HG02840 (cell line): Measurements from ENCODE around the gene BAZ2A.
"Not testable (repeated sequence)": the region's sequence is repeated elsewhere in the genome, so short reads cannot be mapped to it uniquely, and the experiment has no call there.

ENCODE experiments used
- ATAC-seq: cut with Tn5 transposase; IDR thresholded peaks from one replicate; pipeline ENCODE4 v1.9.1; 2021; ENCODE audit warnings: mild to moderate bottlenecking, moderate library complexity, moderate number of reproducible peaks; ENCODE audit not compliant: unreplicated experiment, low FRiP score

The BAZ2A gene

GRCh38 chr12:56599797-56600196, 30.3 kb downstream of the BAZ2A start:
- ATAC-seq: no peak

DNA sequence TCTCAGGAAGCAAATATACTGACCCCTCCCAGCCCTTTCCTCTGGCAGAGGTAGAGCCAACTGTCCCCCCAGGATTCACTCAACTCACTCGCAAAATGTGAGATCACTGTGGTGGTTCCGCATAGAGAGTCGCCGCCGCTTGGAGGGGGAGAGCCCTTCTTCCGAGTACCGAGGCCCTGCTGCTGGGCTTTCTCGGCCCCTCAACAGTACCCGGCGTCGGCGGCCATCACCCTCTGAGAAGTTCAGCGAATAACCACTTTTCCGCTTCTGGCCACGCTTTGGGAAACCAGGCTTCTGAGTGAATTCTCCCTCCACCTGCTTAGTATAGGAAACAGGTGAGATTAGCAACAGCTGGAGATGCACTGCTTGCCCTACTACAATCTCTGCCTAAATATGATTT, 31.1 kb downstream of the BAZ2A start:
- ATAC-seq: no peak

- ATAC-seq: no peak
Measured at GRCh38 chr12:56596815-56597214, 33.3 kb downstream of the BAZ2A start.

DNA sequence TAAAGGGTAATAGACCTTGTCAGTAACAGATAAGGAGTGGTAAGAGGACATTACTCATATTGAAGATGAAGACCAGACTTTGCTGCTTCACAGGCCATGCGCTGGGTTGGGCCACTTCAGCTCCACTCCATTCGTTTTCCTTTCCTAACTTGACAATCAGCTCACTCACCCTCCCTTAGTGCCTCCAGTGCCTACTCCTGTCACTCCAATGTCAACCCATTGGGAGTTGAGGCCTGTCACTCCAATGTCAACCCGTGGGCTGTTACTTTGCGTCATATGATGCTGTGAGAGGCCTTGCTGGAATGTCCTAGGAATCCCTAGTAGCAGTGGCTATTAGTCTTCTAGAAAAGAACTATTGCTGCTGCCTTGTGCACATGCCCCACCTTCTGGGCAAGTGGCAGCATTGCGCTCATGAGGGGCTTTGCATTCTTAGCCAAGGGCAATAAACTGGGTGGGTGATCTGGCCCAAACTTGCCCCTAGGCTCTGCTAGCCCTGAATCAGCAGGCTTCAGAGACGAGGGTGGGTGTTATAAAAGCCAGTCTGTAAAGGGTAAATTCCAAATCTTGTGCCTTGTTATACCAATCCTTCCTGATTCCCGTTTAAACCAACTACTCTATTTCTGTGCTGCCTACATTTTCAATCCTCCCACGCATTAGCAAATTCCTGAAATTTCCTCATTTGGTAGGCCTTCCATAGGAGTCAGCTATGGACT, 36.1 kb downstream of the BAZ2A start:
- no peak for ATAC-seq

DNA sequence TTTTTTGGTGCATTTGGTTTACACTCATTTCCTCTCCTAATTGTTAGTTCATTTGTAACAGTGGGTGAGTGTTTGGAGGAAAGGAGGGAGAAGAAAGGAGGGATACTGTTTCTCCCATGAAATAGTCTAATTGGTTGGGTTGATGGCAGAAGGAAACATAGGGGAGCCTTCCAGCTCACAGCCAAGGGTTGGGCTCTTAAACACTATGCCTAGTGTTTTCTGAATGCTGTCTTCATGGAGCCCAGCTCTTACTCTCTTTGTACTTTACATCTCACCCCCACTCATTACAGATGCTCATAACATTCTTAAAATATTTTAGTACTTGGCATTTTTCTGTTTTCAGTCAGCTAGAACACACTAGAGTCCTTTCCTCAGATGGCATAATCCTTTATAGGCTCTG, 38.2 kb downstream of the BAZ2A start:
- no peak for ATAC-seq

- ATAC-seq: no peak
Measured at GRCh38 chr12:56591126-56591525, 39.0 kb downstream of the BAZ2A start.

GRCh38 chr12:56590237-56590830, 39.8 kb downstream of the BAZ2A start:
- no peak for ATAC-seq

- ATAC-seq: no peak
Measured at GRCh38 chr12:56589783-56590182, 40.3 kb downstream of the BAZ2A start.

DNA sequence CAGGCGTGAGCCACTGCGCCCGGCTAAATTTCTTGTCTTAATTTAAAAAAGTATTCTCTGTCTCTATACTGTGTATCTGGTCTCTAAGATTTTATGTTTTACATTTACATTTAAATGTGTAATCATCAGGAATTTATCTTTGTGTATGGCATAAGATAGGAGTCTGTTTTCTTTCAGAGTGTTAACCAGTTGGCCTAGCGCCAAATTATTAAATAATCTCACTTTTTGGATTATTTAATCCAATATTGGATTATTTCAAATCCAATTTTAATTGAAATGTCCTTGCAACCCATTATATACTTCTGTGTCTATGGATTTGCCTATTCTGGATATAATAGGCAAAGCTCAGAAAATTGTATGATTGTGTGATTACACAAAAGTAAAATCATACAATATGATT, 45.0 kb downstream of the BAZ2A start:
- ATAC-seq: no peak

GRCh38 chr12:56581418-56582145, 48.5 kb downstream of the BAZ2A start:
- no peak for ATAC-seq

DNA sequence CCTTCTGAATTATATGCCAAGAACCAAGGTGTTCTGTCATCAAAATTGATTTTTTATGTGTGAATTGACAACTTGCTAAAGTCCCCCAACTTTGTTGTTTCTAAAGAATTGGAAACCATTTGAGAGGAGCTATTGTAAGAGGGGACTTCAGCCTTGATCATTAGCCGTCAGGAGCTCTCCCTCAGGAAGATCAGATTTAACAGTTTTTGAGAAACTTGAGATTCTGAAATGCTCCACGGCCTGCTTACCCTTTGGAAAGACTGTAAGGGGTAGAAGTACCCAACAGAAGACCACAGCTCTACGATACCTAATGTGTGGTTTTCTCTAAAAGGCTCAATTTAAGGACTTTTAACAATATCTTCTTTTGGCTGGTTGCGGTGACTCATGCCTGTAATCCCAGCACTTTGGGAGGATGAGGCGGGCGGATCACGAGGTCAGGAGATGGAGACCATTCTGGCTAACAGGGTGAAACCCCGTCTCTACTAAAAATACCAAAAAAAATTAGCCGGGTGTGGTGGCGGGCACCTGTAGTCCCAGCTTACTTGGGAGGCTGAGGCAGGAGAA, 51.1 kb downstream of the BAZ2A start:
- ATAC-seq: no peak

- not testable (repeated sequence) for ATAC-seq
Measured at GRCh38 chr12:56577248-56577647, 52.9 kb downstream of the BAZ2A start.

DNA sequence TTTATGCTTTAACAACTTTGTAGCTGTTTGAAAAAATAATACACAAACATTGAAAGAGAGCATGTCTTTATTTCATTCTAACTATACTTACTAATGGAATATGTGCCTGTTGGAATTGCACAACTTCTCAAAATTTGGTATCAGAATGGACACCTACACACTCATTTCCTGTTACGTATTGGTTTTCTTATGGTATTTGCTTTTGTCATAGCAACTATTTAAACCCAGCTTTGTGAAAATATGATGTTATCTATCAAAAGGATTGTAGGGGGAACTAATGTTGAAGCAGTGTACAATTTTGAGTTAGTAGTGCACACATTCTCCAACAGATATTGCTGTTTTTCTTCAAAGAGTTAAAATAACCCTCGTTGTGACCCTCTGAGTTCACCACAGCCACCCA, 55.9 kb downstream of the BAZ2A start:
- no peak for ATAC-seq

GRCh38 chr12:56572288-56572687, 57.8 kb downstream of the BAZ2A start:
- no peak for ATAC-seq

DNA sequence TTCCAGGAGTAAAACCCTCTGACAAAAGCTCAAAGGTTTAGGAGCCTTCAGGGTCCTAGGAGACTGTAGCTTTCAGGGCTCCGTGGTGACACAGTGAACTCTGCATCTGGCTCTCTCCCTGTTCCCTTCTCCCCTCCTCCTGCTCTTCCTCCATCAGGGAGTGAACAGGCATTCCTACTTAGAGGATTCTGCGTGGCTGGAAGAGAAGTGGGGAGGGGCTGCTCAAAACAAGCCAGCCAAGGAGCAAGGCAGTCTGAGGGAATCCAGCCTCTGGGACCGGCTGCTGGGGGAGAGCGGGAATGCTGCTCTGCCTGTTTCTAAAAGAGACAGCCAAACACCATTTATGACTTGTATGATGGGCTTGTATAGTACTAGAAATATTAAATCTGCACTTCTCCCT, 59.0 kb downstream of the BAZ2A start:
- no peak for ATAC-seq

DNA sequence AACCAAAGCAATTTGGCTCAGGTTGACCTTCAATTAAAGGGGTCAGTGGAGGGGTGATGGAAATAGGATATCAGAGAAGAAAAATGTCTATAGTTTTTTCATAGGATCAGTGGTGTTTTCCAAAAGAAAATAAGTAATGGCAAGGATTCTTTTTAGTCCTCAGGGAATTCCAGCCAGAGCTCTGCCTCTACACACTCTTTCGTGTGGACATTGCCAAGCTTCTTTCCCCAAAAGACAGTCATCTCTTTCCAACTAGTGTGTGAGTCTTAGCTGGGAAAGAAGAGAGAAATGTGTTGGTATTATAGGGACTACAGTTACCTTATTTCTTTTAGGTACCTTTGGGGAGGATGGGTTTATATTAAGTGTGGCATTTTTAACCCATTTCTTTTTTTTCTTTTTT, 62.0 kb downstream of the BAZ2A start:
- no peak for ATAC-seq

- ATAC-seq: no peak
Measured at GRCh38 chr12:56565510-56566101, 64.5 kb downstream of the BAZ2A start.

DNA sequence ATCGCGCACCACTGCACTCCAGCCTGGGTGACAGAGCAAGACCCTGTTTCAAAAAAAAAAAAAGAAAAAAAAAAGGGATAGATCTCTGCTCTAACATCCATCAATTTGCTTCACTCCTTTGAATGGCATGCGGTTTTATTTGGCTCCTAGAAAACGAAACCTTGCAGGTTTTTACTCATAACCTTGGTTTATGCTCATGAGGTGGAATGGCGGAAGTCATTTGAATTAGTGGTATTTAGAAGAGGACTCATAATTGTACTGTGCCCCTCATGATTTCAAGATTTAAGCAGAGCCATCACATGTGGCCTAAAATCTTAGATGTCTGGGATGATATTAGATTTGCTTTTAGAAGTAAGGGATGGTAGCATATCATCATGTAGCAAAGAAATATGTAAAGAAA, 79.1 kb downstream of the BAZ2A start:
- ATAC-seq: no peak

DNA sequence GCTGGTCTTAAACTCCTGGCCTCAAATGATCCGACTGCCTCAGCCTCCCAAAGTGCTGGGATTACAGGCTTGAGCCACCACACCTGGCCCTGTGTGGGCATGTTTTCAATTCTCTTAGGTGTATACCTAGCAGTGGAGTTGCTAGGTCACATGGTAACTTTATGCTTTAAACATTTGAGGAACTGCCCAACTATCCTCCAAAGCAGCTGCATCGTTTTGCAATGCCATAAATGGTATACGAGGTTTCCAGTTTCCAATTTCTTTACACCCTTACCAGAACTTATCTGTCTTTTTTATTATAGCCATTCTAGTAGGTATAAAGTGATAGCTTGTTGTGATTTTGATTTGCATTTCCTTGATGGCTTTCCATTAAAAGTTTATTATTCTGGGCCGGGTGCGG, 83.4 kb downstream of the BAZ2A start:
- ATAC-seq: no peak
